CD4-positive, alpha-beta T cell treated with Interleukin-15 for 4 hours (primary cell): ENCODE results near the gene TPRA1.

Source experiments
- DNase-seq: peaks from one replicate; pipeline ENCODE4 v3.0.0-alpha.2; 2020; ENCODE audit warnings: low spot score

TPRA1 gene

GRCh38 chr3:127590282-127590592, 296 bp downstream of the TPRA1 start:
- DNase-seq: peak; percentile 16

GRCh38 chr3:127589600-127590281, 792 bp downstream of the TPRA1 start:
- DNase-seq: no peak

DNA sequence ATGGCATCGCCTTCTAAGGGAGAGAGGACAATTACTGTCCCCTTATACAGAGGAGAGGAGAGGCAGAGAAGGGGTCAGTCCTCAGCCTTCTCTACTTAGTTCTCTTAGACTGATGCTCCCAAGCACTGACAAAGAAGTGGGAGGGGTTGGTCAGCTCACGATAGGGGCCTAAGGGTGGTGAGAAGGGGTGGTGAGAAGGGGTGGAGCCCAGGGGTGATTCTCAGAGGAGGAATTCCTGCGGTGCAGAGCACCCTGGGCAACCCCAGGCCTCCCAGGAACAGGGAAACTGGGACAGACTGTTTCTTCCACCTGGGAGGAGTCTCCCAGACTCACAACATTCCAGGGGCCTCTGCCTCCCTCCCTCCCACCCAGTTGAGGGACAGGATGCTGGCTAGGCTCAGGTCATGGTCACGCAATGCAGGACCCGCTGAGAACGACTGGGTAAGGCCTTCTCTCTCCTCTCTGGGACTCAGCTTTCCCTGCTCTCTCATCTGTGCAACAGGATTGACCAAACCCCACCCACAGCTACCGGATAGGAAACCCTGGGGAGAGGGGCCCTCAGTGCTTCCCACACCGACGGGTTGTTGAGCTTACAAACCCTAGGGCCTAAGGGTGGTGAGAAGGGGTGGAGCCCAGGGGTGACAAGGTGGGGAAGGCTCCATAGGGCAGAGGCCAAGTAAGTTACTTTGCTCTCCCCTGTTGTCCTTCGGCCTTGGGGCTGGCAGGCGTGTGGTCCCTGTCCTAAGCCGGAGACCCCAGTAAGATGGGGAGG, 1.5 kb downstream of the TPRA1 start:
- no peak for DNase-seq

DNA sequence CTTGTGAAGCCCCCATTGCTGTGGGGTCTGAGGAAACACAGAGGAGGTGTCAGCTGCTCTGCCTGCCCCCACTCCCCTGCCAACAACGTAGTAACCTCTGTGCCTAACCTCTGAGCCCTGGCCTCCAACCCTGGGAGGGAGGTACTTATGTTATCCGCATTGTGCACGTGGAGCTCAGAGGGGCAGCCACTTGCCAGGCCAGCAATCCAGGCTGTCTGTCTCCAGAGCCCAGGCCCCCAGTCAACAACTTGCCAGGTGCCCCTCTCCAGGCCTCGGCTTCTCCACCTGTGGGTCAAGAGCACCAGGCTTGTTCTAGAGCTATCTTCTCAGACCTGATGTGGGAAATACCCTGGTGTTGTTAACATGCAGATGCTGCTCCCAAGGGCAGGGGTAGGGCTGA, 2.7 kb downstream of the TPRA1 start:
- no peak for DNase-seq

DNA sequence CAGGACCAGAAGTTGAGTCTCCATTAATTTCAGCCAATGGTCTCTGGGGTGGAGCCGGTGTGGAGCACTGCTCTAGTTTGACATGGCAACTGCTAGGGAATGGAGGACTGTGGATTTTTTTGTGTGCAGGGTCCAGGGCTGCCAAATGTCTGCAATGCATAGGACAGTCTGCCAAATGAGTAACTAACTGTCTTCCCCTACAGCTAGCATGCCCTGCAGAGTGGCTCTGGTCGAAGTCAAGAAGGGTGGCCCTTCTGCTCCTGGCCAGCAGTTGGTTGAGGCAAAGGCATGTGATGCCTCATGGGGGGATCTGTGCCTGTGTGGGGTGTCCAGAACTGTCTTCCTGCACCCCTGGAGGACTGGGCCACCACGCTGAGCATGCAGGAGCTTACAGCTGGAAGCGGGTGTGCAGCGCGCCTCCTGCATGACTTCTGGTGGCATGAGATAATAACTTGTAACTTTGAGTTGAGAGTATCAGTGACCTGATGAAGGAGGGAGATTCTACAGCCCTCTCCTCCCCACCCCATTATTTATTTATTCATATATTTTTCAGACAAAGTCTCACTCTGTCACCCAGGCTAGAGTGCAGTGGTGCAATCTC, 4.6 kb downstream of the TPRA1 start:
- DNase-seq: no peak

GRCh38 chr3:127585163-127585812, 5.2 kb downstream of the TPRA1 start:
- DNase-seq: no peak

DNA sequence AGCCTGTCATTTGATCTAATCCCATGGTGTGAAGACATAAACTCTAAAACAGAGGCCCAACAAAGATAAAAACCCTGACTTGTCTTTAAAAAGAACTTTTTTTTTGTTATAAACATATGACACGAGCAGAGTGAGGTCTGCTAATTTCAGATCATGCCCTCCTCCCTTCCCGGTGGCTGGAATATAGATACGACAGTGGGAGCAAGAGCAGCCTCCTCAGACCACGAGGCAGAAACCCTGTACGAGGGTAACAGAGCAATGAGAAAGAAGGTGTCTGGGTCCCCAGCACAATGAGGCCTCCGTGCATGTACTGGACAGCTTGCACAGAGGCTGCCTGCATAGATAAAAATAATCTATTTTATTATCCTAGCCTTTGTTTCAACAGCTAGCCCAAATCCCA, 5.8 kb downstream of the TPRA1 start:
- no peak for DNase-seq

- DNase-seq: no peak
These were observed 10.0 kb downstream of the TPRA1 start for GRCh38 chr3:127580327-127581060.

DNA sequence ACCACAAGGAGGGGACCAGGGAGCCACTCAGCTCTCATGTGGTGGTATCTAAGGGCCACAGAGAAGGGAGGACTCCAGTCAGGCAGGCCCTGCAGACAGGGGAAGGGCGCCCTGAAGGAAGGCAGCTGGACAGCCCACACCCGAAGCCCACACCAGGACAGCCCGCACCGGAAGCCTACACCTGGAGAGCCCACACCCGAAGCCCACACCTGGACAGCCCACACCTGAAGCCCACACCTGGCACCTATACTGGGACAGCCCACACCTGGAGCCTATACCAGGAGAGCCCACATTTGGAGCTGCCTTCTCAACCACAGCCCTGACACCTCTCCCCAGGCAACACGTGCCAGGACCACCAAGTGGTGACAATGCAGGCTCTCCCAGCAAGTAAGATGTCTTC, 11.7 kb downstream of the TPRA1 start:
- no peak for DNase-seq

GRCh38 chr3:127578168-127578567, 12.4 kb downstream of the TPRA1 start:
- no peak for DNase-seq

DNA sequence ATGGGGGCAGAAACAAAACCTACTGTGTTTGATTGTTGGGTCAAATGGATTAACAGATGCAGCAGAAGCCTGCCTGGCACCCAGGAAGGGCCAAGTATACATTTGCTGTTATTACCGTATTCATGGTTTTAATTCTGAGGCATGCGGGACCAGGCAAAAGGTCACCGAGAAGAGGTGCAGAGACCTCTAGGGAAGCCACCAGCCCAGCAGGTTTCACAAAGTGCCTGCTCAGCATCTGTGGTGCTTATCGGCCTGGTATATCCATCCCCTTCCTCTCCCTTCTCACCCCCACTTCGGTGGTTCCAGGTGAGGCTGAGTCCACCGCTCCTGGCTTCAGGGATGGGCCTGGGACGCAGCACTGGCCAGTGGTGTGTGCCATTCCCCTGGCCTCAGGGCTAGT, 13.1 kb downstream of the TPRA1 start:
- no peak for DNase-seq

DNA sequence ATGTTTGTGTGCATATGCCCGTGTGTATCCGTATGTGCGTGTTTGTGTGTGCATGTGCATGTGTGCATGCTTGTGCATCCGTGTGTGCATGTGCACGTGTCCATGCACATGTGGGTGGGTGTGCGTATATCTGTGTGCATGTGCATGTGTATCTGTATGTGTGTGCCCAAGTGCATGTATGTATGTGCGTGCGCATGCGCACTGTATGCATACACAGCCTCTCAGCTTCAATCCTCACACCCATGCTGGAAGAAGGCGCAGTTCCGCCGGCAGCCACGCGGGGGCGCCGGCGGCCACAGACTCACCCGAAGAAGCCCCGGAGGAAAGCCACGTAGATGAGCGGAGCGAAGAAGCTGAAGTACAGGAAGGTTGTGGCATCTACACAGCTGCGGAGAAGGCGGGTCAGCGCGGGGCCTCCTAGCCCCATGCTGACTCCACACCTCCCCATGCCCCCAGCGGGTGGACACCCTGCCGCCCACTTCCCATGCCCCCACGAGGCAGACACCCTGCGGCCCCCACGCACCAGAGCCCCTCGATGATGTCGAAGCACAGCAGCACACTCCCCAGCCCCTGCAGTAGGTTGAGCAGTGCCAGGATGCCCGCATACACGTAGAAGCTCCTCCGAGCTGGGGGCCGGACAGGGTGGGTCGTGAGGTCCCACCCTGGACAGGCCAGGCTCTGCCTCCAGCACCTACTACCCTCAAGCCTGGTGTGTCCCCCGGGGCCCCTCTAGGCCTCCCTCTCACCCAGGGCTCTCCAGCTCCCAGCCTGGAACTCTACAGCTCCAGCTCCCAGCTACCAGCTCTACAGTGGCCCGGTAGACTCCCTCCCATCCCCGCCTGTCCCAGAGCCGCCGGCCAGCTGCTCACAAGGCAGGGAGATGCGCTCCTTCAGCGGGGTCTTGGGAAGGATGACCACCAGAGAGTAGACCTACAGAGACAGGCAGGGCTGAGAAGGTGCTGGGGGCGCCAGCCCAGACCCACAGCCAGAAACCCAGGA, 15.4 kb downstream of the TPRA1 start:
- peak; percentile 91 for DNase-seq

DNA sequence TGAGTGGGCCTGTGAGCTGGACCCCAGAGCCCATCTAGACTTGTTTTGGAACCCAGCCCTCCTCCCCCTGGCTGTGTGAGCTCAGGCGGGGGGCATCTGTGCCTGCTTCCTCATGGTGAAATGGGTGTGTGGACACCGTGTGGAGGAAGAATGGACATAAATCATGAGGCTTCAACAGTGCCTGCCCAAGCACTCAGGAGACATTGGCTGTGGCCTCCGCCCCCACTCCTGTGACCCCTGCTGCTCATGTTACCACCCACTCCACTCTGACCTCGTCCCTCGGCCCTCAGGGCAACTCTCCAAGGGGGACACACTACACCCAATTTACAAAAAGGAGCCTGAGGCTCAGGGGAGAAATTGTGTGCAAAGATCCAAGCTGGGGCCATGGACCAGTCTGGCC, 16.6 kb downstream of the TPRA1 start:
- no peak for DNase-seq

DNA sequence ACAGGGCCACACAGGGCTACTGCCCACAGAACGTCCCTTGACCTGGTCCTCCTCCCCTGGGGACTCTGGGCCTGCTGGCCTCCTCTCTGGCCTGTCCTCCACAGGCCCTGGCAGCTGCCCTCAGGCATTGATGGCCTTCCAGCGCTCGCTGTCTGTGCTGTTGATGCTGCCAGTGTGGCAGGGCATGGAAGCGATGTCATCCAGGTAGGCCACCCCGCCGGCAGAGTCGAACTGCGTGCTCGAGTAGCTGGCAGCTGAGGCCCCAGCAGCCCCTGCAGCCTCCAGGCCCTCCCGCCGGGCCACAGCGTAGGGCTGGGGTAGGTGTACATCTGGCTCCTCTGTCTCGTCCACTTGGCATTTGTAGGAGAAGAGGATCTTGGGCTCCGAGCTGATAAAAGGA, 17.1 kb downstream of the TPRA1 start:
- DNase-seq: no peak

DNA sequence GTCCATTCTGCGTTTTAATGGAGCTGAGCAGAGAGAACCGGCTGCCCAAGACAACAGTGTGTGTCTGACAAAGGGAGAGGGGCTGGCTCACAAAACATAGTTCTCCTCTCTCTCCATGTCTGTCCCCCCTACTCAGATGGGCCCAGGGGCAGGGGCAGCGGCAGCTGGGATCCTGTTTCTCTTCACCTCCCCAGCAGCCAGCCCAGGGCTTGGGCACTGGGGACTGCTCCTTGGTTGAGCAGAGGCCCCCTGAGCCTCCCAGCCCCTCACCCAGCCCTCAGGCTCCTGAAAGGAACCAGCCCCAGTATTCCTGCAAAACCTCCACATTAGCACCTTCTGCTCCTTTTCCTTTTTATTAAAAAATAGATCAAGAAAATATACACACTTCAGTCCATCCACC, 17.8 kb downstream of the TPRA1 start:
- no peak for DNase-seq

- DNase-seq: no peak
These were observed 18.3 kb downstream of the TPRA1 start for GRCh38 chr3:127572186-127572585.

- DNase-seq: no peak
These were observed 20.0 kb downstream of the TPRA1 start for GRCh38 chr3:127570520-127570919.

DNA sequence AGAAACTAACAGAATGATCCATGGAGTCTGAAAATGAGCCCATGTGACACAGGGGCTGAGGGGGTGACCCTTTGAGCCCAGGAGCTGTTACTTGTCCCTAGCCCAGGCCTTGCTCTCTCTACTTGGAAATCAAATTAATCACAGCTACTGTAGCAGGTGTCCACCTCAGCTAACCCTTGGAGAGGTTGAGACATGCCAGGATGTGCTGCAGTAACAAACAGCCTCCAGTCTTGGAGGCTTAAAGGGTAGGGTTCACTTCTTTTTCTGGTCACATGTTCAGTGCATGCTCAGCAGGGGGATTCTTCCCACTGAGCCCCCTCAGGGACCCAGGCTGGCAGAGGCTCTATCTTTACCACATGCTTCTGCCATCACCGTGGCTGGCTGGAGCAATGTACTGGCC, 21.4 kb downstream of the TPRA1 start:
- no peak for DNase-seq

- DNase-seq: no peak
These were observed 21.9 kb downstream of the TPRA1 start for GRCh38 chr3:127568586-127568985.

DNA sequence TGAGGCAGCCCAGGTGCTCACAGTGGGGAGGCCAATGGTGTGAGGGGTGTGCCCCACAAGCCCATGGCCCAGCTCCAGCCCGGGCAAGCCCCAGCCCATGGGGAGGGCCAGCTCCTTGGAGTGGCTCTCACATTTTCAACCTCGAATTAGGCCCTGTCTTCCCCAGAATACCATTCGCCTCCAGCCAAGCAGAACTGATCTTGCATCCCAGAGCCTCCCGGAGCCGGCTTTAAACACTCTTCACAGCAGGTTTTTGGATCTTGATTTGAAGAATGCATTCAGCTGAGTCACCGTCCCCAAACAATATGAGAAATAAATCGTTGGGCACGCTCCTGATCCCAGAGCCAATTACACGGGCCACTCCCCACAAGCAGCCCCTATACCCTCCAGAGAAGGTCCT, 23.7 kb downstream of the TPRA1 start:
- no peak for DNase-seq

DNA sequence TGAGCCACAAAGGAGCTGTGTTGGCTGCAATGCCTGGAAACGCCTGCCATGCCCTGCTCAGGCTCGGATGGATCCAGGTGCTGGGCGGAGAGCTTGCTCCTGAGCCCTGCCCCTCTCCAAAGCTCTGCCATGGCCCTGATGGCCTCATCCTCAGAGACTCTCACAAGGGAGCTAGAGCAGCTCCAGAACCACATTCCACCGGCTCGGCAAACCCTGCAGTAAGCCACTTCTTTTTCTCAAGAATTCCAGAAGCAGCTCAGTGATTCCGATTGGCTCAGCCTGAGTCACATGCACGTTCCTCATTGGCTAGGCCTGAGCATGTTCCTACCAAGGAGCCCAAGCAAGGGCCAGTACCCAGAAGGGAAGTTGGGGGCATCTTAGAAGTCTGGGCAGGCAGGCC, 24.8 kb downstream of the TPRA1 start:
- DNase-seq: no peak
